Heart left ventricle (tissue), 13 donors: ENCODE results near the gene TTI1.

ENCODE experiments used
- CTCF ChIP-seq, 12 donors: fragments of 200-600 bp; sonication (generic) in 4 of 12; IDR thresholded peaks; one replicate each; pipeline versions ENCODE4 v1.5.0 to v1.8.0; 2018 to 2022; ENCODE audit warnings: antibody characterized with exemption in 12 of 12, mild to moderate bottlenecking in 5 of 12
- POLR2A ChIP-seq, 2 donors: fragments of 450-650 bp; IDR thresholded peaks; one replicate each; pipeline ENCODE4 v1.6.1; 2017; ENCODE audit warnings: antibody characterized with exemption in 2 of 2, mild to moderate bottlenecking in 2 of 2, moderate library complexity in 2 of 2
- donor health status: ischemic (EF 13 %, LVEDD 7.1; RV severe dilation, severe dysfunction).
- donor health status: DM: no; HTN: yes; CAD: no.
- donor health status: DM: no; HTN: no; CAD: no.
- donor health status: ischemic (EF 25% LVEDD 6.9; RV normal size, moderate dysfunction).
- donor health status: ischemic (EF 25% LVEDD 5.7; RV mildly dilated, moderate dysfunction).
- donor health status: ischemic (EF 35%, LVEDD 5.7; RV mildly dilated, moderate dysfunction).
- donor health status: nonischemic (EF 11% LVEDD 7.7; RV severe dilation, severe dysfunction).
- donor health status: DM: yes; HTN: yes; CAD: no.
- donor health status: PGD.
- donor health status: ischemic (EF 29% LVEDD 5.4; RV normal size, mild dysfunction).
- donor health status: nonischemic (EF 23%, LVEDD 6.1; RV moderate dilation, normal function).

DNA sequence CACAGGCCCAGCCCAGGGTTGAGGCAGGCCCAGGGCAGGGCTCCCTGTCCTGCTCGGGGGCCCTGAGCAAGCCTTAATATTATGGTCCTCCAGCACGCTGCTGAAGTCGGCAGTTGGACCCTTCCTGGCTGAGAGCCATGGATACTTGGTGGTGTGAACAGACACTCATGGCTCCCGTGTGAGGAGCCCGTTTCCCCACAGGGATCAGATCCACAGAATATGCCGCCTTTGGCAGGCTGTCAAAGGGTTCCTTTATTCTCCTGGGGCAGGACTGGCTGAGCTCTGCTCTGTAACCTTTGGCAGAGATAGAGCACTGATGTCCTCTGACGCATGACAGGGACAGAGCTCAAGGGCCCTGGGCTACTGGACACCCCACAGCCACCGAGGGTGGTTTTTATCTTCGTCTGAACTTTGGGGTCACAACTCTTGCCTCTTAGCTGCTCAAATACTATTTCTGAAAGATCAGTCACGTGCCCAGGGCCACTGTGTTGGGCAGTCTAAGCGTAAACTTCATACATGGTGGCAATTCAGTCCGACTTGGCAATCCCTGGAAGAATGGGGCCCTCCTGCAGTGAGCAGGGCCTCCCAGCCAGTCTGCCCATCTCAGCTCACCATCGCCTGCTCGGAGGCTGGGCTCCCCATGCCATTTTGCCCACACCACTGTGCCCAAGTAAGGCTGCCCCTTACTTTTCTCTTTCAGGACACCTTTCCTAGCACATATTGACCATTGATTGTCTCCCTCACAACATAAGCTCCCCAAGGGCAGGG lies 49.1 kb downstream of the TTI1 start:
- TF ChIP-seq CTCF (IDR thresholded peaks at IDR 0.05) (no peak), POLR2A (IDR thresholded peaks at IDR 0.05) (no peak)
